ENCODE data around the gene DHX35.

Gene DHX35

GRCh38 chr20:39067526-39068216, 105.5 kb downstream of the DHX35 start:
- no peak for DNase-seq

DNA sequence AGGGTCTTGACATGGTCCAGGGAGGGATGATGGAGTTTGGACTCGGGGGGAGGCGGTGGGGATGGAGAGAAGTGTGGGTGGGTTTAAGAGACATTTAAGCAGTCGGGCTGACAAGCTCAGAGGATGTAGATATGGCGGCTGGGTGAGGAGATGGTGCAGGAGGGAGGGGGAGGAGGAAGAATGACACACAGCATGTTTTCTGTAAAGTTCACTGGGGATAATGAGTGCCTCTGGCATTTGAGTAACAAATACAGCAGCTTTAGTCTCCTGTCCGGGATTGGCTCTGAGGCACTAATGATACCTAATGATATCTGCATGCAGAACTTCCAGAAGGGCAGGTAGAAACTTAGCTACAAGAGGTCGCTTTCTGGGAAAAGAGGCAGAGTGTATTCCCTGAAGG, 107.8 kb downstream of the DHX35 start:
- DNase-seq = no peak

DNA sequence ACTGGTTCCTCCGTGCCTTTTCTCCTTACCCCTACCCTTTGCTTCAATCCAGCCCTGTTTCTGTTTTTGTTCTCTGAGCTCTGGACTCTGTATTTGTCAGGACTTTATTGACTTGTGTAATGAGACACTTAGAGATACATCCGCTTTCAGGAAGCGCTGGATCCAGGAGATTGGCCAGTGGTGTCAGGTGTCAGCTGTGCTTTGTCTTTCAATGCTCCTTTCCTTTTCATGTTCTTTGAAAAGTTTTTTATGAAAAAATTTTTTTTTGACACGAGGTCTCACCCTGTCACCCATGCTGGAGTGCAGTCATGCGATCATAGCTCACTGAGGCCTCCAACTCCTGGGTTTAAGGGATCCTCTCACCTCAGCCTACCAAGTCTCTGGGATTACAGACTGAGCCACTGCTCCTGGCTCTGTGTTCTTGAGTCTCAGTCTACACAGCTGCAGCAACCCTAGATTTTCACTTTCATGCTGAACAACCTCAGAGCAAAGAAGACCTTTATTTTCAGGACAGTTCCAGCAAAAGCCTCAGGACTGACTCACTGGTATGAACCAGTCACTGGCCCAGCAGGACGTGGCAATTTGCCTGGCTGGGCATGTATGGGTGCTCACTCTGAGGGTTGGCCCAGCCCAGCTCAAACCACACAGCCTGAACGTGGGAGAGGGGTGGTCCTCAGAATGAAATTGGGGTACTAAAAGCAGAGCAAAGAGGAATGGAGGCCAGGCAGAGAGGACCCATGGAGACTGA, 108.5 kb downstream of the DHX35 start:
- no peak for DNase-seq

DNA sequence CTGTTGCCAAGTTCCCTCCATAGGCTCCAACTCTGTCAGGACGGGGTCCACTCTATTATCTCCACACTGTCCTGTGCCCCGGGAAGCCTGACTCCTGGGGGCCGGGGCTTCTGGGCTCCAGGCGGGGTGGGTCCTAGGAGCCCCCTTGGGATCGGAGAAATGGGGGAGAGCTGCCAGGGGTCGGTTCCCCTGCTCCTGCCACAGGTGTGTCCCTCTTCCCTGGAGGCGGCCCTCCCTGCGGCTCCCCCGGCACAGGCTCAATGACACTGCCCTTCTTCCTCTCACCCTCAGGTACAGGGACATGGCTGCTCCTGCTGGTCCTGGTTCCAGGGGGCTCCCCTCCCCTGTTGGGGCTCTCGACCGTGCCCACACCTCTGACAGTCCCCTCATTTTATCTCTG, 110.0 kb downstream of the DHX35 start:
- DNase-seq = no peak

- DNase-seq = no peak
These were observed 110.5 kb downstream of the DHX35 start for GRCh38 chr20:39072653-39073052.

DNA sequence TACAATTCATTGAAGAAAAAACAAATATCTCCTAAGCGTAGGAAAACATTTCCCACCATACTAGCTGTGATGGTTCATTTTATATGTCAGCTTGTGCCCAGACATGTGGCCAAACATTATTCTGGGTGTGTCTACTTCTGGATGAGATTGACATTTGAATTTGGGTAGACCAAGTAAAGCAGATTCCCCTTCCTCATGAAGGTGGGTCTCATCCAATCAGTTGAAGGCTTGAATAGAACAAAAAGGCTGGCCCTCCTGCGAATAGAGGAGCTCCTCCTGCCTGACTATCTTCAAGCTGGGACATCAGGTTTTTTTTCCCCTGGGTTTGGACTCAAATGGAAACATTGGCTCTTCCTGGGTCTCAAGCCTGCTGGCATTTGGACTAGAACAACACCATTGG, 113.6 kb downstream of the DHX35 start:
- no peak for DNase-seq

DNA sequence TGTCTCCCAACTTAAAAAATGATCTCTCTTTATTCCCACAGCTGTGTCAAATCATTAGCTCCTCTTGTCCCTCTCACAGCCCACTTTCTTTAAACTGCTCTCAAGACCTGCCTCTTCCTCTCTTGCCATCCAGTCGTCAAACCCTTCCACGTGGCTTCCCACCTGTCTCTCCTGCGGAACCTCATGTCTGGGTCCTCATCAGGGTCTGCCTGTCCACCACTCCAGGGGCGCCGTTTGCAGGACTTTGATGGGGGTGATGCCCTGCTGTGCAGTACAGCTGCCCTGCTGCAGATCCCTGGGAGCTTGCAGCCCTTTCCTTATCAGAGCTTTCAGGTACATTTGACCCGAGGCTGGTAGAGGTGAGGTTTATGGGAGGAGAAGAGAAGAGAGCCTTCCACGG, 114.8 kb downstream of the DHX35 start:
- DNase-seq = no peak

DNA sequence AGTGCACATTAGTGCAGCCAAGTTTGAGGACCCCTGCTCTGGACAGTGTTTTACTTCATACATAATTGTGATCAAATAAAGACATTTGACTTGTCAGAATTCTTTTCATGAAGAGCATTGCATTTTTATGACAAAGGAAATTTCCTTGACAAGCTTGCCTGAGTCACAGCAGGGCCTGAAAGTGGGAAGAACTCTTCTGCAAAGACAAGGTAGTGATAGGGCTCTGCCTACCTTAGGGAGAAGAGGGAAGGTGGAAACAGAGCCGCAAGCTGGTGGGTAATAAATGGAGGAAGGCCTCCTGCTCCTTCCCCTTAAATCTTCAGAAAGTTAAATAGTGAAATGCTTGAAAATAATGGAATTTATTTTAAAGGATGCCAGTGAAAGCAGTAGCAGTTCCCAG, 118.2 kb downstream of the DHX35 start:
- DNase-seq = no peak

DNA sequence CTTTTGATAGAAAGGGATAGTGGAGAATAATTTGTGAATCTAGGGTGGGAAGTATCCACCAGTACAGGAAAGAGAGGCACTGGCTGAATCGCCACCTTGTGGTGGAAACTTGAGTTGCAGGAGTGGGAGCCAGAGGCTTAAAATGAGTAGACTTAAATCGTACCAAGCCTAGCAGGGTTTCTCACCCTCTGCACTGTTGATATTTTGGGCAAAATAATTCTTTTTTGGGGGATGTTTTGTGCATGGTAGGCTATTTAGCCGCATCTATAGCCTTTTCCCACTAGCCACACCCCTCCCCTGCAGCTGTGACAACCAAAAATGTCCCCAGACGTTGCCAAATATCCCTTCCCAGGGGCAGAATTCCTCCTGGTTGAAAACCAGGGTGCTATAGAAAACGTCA, 119.1 kb downstream of the DHX35 start:
- peak; percentile 84 to 88 for DNase-seq

GRCh38 chr20:39082622-39083398, 120.7 kb downstream of the DHX35 start:
- no peak for DNase-seq

DNA sequence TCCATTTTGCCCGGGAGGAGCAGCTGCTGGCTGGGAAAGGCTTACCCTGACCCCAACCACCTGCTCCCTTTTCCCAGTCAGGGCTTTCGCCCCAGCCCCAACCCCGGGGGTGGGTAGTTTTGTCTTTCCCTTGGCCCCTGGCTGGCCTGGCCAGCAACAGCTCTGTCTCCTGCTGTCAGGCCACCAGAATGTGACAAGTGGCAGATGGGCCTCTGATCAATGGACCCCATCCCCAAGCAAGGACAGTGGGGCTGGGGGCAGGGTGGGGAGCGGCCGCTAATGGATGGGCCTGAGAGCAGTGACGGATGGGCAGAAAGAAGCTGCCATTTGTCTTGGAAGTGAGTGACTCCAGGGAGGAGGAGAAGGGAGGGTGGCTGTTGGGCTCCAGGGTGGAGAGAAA, 121.6 kb downstream of the DHX35 start:
- DNase-seq = no peak

- DNase-seq = no peak
These were observed 126.9 kb downstream of the DHX35 start for GRCh38 chr20:39089029-39089428.
